ENCODE data around the gene PROCR.

GRCh38 chr20:35146920-35147574 lies 24.8 kb upstream of the PROCR start, which contains the start of gene EDEM2:
- TF ChIP-seq ZFP30 (CRISPR knock-in tag; IDR thresholded peaks at IDR 0.05) (no peak), PATZ1 (CRISPR knock-in tag; IDR thresholded peaks at IDR 0.05; ENCODE audit: borderline replicate concordance) (no peak), OSR1 (CRISPR knock-in tag; IDR thresholded peaks at IDR 0.05) (no peak), ZNF565 (CRISPR knock-in tag; conservative IDR thresholded peaks at IDR 0.05; ENCODE audit: low read depth) (no peak), SNAI2 (CRISPR knock-in tag; IDR thresholded peaks at IDR 0.05) (no peak), RARB (CRISPR knock-in tag; IDR thresholded peaks at IDR 0.05) (no peak)
